Uterus (tissue), 4 donors: Measurements from ENCODE around the gene TFB1M. TPM values are rescaled to one million over a fixed set of nuclear protein-coding genes. Genes with fewer than 3 reads are reported as not detected.
"Not testable (repeated sequence)": the region's sequence is repeated elsewhere in the genome, so short reads cannot be mapped to it uniquely, and the experiment has no call there.

Source experiments
- DNase-seq, 2 donors: peaks; one replicate each; pipeline ENCODE4 v3.0.0-alpha.2; 2019 to 2020
- H3K27ac ChIP-seq, 2 donors: fragments of 200-600 bp; sonication (generic); 1 replicate in 1 of 2; 2 replicates in 1 of 2; pipeline ENCODE4 v1.5.1; 2016 to 2018
- H3K27me3 ChIP-seq, 2 donors: fragments of 200-600 bp; sonication (generic); one replicate each; pipeline ENCODE4 v1.5.1; 2018 to 2019; ENCODE audit warnings: control low read depth in 1 of 2
- H3K36me3 ChIP-seq, 2 donors: fragments of 200-600 bp; sonication (generic); one replicate each; pipeline ENCODE4 v1.5.1; 2019; ENCODE audit warnings: control low read depth in 1 of 2
- H3K4me1 ChIP-seq, 2 donors: fragments of 200-600 bp; sonication (generic); one replicate each; pipeline ENCODE4 v1.5.1; 2018 to 2019; ENCODE audit warnings: control low read depth in 1 of 2
- H3K4me3 ChIP-seq, 2 donors: fragments of 200-600 bp; sonication (generic); 1 replicate in 1 of 2; 2 replicates in 1 of 2; pipeline ENCODE4 v1.5.1; 2018 to 2019; ENCODE audit warnings: mild to moderate bottlenecking in 1 of 2
- H3K9me3 ChIP-seq, 2 donors: fragments of 200-600 bp; sonication (generic); one replicate each; pipeline ENCODE4 v1.5.1; 2019; ENCODE audit warnings: control low read depth in 1 of 2
- POLR2A ChIP-seq, 2 donors: fragments of 450-650 bp; IDR thresholded peaks; one replicate each; pipeline ENCODE4 v1.6.1; 2016; ENCODE audit warnings: antibody characterized with exemption in 2 of 2, mild to moderate bottlenecking in 1 of 2, moderate library complexity in 1 of 2
- intact Hi-C: fragments of 100-400 bp; cut with DNase I; formaldehyde crosslinking; loops from one replicate; pipeline ENCODE4 v1.15.1; 2023; ENCODE audit warnings: low total_unique reads
- total RNA-seq, 4 donors: library from RNA; depleted of rRNA in 3 of 4; stranded (reverse); fragments of >200 nt in 3 of 4; gene quantifications; one replicate each; pipeline versions ENCODE4 v1.1.0 to v1.2.4, GENCODE V29; 2014 to 2023
- TF ChIP-seq, protein P1 (sequence below), 4 experiments: fragments of 200-600 bp in 2 of 4; fragments of 450-650 bp in 2 of 4; sonication (generic) in 2 of 4; IDR thresholded peaks; one replicate each; pipeline ENCODE4 v1.5.1; 2016 to 2019; ENCODE audit warnings: antibody characterized with exemption in 4 of 4, mild to moderate bottlenecking in 2 of 4, moderate library complexity in 1 of 4
- donor health status: DM: yes; HTN: yes; CAD: no.

The TFB1M gene
- total RNA-seq, 4 donors from 2014 or later: 0.59 to 46.1 (median 20.9) TPM

DNA sequence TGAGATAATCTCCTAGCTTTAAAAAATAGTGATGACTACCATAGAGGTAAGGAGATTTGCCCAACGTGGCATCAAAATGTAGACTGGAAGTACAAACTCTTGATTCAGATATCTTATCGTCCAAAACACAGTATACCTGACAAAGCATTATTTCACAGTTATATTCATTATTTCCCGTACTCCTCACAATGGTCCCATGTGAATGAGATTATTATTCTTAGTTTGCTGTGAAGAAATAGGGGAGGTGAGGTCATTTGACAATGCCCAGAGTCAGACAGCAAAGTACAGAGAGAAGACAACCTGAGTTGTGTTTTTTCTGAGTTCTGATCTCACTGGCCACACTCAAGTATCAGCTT is 1.2 kb upstream of the TFB1M start:
- intact Hi-C loops: no loop called here

DNA sequence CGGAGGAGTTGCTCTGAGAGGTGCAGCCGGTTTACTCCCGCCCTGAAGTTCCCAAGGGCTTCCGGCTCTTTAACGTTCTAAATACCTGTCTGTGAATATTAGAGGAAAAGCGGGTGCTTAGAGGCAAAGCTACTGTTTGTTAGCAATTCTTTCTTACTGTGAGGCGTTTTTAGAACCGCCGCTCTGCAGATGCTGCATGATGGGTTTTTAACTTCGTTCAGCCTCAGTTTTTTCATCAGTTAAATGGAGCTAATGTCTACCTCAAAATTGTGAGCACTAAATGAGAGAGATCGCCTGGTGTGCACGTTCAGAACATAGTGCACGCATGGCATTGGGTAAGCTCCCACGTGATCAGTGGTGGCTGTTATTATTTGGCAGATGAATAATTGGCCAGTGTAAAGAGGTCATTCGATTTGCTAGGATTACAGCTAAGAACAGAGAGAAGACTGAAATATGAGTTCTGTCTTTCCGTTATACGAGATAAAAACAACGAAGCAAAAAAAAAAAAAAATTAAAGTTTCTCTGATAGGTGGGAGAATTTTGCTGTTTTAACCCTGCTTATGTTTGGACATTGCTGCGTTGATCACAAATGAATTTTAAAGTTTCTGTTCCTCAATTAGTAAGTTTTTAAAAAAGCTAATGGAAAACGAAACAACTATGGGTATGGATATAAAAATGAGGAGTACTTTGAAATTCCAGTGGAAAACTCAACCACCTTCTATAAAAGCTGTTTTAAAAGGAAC is 660 bp upstream of the TFB1M start:
- H3K36me3 ChIP-seq: no peaks in the 10 kb centered on the region
- peaks cover 3 to 5% of the 10 kb centered on the region in 2 donors for H3K4me1 ChIP-seq
- no peaks in the 10 kb centered on the region for H3K27me3 ChIP-seq
- no peaks in the 10 kb centered on the region for H3K9me3 ChIP-seq
- H3K4me3 ChIP-seq: peak overlapping the region; percentile 61 to 70
- TF ChIP-seq POLR2A (IDR thresholded peaks at IDR 0.05): no peak
- TF ChIP-seq, protein P1, sequence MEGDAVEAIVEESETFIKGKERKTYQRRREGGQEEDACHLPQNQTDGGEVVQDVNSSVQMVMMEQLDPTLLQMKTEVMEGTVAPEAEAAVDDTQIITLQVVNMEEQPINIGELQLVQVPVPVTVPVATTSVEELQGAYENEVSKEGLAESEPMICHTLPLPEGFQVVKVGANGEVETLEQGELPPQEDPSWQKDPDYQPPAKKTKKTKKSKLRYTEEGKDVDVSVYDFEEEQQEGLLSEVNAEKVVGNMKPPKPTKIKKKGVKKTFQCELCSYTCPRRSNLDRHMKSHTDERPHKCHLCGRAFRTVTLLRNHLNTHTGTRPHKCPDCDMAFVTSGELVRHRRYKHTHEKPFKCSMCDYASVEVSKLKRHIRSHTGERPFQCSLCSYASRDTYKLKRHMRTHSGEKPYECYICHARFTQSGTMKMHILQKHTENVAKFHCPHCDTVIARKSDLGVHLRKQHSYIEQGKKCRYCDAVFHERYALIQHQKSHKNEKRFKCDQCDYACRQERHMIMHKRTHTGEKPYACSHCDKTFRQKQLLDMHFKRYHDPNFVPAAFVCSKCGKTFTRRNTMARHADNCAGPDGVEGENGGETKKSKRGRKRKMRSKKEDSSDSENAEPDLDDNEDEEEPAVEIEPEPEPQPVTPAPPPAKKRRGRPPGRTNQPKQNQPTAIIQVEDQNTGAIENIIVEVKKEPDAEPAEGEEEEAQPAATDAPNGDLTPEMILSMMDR (IDR thresholded peaks at IDR 0.05): no peak
- DNase-seq: peak; percentile 36 to 59
- H3K27ac ChIP-seq: peak overlapping the region; percentile 79 to 94
- intact Hi-C loops: no loop called here

More for the DNA sequence above, 1.2 kb upstream of the TFB1M start:
- Histone ChIP-seq H3K9me3 (no peaks in the 10 kb centered on the region), H3K4me3 (peak overlapping the region; percentile 61 to 70), H3K36me3 (no peaks in the 10 kb centered on the region), H3K4me1 (peaks cover 3 to 5% of the 10 kb centered on the region in 2 donors), H3K27ac (peak overlapping the region; percentile 79 to 94), H3K27me3 (no peaks in the 10 kb centered on the region)
- TF ChIP-seq, protein P1 (IDR thresholded peaks at IDR 0.05): no peak
- TF ChIP-seq POLR2A (IDR thresholded peaks at IDR 0.05): no peak
- no peak for DNase-seq

DNA sequence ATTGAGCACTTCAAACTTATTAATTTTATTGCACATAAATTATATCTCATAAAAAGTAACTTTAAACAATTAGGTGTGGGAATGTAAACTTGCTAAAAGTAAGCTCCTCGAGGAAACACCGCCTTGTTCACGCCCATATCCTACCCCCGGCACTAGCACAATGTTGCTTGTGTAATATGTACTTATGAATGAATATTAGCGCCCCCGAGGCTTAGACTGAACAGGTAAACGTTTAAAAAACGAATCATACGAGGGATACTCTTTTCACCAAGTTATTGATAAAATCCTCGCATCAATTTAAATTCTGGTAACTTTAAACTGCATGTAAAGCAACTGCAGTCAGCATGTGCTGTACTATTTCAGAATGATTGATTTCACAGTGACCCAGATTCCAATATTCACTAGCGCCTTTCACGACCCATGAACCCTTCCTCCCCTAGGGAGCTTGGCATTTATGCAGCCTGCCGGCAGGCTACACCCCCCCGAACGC is 637 bp downstream of the TFB1M start:
- Histone ChIP-seq H3K27ac (peak overlapping the region; percentile 79 to 94), H3K27me3 (no peaks in the 10 kb centered on the region), H3K4me1 (peaks cover 3 to 5% of the 10 kb centered on the region in 2 donors), H3K4me3 (peak overlapping the region; percentile 61 to 70), H3K9me3 (no peaks in the 10 kb centered on the region), H3K36me3 (no peaks in the 10 kb centered on the region)
- TF ChIP-seq, protein P1 (IDR thresholded peaks at IDR 0.05): no peak
- TF ChIP-seq POLR2A (IDR thresholded peaks at IDR 0.05): no peak
- DNase-seq: peak in 1 of 2 donors; percentile 19
- intact Hi-C loops: no loop called here

DNA sequence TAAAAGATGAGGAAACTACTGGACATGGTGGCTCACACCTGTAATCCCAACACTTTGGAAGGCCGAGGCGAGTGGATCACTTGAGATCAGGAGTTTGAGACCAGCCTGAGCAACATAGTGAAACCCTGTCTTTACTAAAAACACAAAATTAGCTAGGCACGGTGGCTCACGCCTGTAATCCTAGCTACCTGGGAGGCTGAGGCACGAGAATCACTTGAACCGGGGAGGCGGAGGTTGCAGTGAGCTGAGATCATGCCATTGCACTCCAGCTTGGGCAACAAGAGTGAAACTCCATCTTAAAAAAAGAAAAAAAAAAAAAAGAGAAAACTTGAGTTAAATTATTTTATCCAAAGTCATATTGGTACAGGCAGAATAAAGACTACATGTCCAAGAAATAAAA is 1.3 kb downstream of the TFB1M start:
- H3K4me3 ChIP-seq, DNase-seq, intact Hi-C loops, H3K9me3 ChIP-seq, H3K36me3 ChIP-seq, H3K27me3 ChIP-seq, H3K4me1 ChIP-seq: not testable (repeated sequence)
- peak overlapping the region in 1 of 2 donors; percentile 79 for H3K27ac ChIP-seq

DNA sequence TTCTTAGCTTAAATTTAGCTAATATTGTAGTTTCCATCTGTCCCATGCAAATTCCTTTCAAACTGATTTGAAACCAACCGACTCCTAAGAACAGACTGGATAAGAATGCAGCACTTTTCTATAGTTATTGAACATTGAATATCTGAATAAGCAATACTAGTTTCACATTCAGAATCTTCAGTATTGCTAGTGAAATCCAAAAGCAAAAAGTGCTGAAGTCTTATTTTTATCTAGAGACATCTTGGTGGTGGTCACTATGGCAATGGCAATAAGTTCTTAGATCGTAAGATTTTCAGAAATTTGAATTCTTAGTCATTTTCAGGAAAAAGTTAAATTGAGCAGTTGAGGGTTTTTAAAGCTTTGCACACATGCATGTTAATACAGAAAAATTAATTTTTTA is 2.7 kb downstream of the TFB1M start:
- intact Hi-C loops: no loop called here
- H3K4me1 ChIP-seq: peaks cover 3 to 5% of the 10 kb centered on the region in 2 donors
- H3K27ac ChIP-seq: no peak overlapping the region
- TF ChIP-seq POLR2A (IDR thresholded peaks at IDR 0.05): no peak
- TF ChIP-seq, protein P1 (IDR thresholded peaks at IDR 0.05): no peak
- no peak overlapping the region for H3K4me3 ChIP-seq
- no peak for DNase-seq
- H3K9me3 ChIP-seq: no peaks in the 10 kb centered on the region
- H3K27me3 ChIP-seq: no peaks in the 10 kb centered on the region
- H3K36me3 ChIP-seq: no peaks in the 10 kb centered on the region
